AG04450 (cell line): ENCODE results near the gene LINGO1. TPM values are rescaled to one million over a fixed set of nuclear protein-coding genes. Genes with fewer than 3 reads are reported as not detected.

Experiments used
- CTCF ChIA-PET: fragments of 300-600, 350-600 bp; formaldehyde crosslinking; extraction: SDS; loops from one replicate; lab custom pipeline; 2022; ENCODE audit warnings: antibody characterized with exemption, inconsistent platforms; lab: Charles Lee
- POLR2A ChIA-PET: fragments of 350-600 bp; formaldehyde crosslinking; extraction: SDS; loops from one replicate; lab custom pipeline; 2021; ENCODE audit warnings: antibody characterized with exemption, inconsistent platforms; lab: Yijun Ruan, JAX
- DNase-seq: peaks from one replicate; pipeline ENCODE4 v3.0.0-alpha.2; 2011; ENCODE audit warnings: low read depth, low spot score
- H3K27ac ChIP-seq: one replicate; pipeline ENCODE4 v1.5.1; 2012; ENCODE audit warnings: low read depth, low read length, control low read depth
- H3K27me3 ChIP-seq: one replicate; pipeline ENCODE4 v1.6.0; 2012; ENCODE audit warnings: low read length; ENCODE audit not compliant: control insufficient read depth, insufficient read depth
- H3K4me3 ChIP-seq: 2 replicates; pipeline ENCODE4 v1.5.1; 2011; ENCODE audit warnings: mild to moderate bottlenecking, low read depth, low read length, control low read depth
- H3K9me3 ChIP-seq: 2 replicates; pipeline ENCODE4 v1.5.1; 2012; ENCODE audit warnings: low read length; ENCODE audit not compliant: control insufficient read depth, insufficient read depth
- polyA plus RNA-seq: library from polyadenylated mRNA; depleted of rRNA; stranded (reverse); fragments of >200 nt; gene quantifications from 2 replicates; pipeline ENCODE4 v1.2.3, GENCODE V29; 2011
- TF ChIP-seq, protein P1 (sequence below): IDR thresholded peaks from 2 replicates; pipeline ENCODE4 v1.5.1; 2011; ENCODE audit warnings: low read depth, low read length, control low read depth, inconsistent platforms

Gene LINGO1
- polyA plus RNA-seq, 1 experiment: not detected

DNA sequence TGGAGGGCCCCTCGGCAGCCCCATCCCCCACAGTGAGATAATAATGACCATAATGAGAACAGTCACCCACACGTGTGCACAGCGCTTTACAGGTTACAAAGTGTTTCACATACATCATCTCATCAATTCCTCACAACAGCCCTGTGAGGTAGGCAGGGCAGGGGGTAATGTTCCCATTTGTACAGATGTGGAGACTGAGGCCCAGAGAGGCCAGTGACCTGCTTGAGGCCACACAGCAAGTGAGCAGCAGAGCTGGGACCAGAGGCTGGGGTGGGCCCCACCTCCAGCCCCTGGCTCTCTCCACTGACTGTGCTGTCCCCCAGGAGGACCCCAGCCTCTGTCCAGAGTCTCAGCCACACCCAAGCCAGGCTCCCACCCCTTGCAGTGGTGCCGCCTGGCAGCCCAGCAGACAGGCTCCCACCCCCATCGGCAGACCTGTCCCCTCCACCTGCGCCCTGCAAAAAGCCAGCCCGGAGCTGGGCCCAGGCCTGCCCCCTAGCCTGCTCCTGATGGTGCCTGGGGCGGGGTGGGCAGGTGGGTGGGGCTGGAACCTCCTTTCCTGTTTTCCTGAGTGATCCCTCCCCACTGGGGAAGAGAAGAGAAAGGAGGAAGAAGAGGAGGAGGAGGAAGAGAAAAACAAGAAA is 19.6 kb downstream of the LINGO1 start:
- DNase-seq: no peak
- ChIA-PET CTCF (interaction anchor here (2.4 kb wide), 1 partner anchor 20 kb away, joined by 6 read pairs; no protein-coding TSS in a partner anchor), POLR2A (no interaction called here)
- peaks cover 14% of the 10 kb centered on the region for H3K27me3 ChIP-seq
- H3K9me3 ChIP-seq: no peaks in the 10 kb centered on the region; the same call in 1 of the 2 replicates
- TF ChIP-seq, protein P1, sequence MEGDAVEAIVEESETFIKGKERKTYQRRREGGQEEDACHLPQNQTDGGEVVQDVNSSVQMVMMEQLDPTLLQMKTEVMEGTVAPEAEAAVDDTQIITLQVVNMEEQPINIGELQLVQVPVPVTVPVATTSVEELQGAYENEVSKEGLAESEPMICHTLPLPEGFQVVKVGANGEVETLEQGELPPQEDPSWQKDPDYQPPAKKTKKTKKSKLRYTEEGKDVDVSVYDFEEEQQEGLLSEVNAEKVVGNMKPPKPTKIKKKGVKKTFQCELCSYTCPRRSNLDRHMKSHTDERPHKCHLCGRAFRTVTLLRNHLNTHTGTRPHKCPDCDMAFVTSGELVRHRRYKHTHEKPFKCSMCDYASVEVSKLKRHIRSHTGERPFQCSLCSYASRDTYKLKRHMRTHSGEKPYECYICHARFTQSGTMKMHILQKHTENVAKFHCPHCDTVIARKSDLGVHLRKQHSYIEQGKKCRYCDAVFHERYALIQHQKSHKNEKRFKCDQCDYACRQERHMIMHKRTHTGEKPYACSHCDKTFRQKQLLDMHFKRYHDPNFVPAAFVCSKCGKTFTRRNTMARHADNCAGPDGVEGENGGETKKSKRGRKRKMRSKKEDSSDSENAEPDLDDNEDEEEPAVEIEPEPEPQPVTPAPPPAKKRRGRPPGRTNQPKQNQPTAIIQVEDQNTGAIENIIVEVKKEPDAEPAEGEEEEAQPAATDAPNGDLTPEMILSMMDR: no peak
- H3K27ac ChIP-seq: no peak overlapping the region
- H3K4me3 ChIP-seq: no peak overlapping the region

DNA sequence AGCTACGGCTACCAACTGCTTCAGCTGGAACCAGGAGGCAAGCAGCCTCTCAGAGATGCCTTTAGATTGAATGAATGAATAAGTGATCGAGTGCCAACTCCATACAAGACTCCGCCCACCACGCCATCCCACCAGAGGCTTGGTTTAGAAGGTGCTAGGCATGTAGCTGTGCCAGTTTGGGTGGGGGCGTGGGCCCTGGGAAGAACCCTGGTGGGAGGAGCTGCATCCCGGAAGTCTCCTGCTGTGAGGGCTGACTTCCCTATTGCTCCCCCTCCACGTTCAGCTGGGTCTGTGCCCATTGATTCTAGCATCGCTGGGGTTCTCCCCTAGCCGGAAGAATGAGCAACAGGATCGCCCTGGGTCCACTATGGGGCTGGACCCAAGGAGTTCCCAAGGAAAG is 20.9 kb downstream of the LINGO1 start:
- Histone ChIP-seq H3K4me3 (no peak overlapping the region), H3K27me3 (peaks cover 10% of the 10 kb centered on the region), H3K9me3 (no peaks in the 10 kb centered on the region; the same call in 1 of the 2 replicates), H3K27ac (no peak overlapping the region)
- TF ChIP-seq, protein P1: no peak
- DNase-seq: no peak
- ChIA-PET POLR2A (no interaction called here), CTCF (interaction anchor here (2.4 kb wide), 1 partner anchor 22 kb away, joined by 6 read pairs; no protein-coding TSS in a partner anchor)

DNA sequence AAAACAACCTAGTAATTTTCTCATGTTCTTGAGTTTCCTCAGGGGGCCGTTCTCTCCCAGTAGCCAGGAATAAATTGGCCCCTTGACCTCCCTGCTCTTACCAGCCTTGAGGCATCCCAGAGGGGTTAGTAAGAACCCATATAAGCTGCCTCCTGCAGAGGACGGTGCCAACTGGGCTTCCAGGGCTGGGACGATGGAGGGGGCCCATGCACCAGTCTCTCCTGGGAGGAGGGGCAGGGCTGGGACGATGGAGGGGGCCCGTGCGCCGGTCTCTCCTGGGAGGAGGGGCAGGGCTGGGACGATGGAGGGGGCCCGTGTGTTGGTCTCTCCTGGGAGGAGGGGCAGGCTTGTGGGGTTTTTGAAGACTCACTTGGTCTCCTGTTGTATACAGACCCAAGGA is 22.0 kb downstream of the LINGO1 start:
- CTCF ChIA-PET: no interaction called here

DNA sequence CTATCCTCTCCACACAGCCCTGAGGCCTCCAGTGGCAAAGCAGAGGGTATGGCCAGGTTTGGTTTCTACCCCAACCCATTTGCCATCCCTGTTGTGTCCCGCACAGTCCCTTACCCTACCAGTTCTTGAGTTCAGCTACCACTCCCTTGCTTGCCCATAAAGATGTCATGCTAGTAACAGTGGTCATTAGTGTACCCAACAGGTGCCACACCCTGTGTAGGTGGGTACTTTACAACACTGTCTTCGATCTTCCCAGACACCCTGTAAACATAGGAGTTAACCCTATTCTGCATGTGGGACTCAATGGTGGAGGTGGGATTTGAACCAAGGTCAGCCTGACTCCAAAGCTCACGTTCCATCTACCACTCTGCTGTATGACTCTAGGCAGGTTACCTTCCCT is 23.2 kb downstream of the LINGO1 start:
- CTCF ChIA-PET: interaction anchor here (0.6 kb wide), 1 partner anchor 16 kb away, joined by 3 read pairs; no protein-coding TSS in a partner anchor
- POLR2A ChIA-PET: no interaction called here

More for the DNA sequence above, 22.0 kb downstream of the LINGO1 start:
- TF ChIP-seq, protein P1: no peak
- DNase-seq: no peak
- POLR2A ChIA-PET: no interaction called here
- Histone ChIP-seq H3K4me3 (no peak overlapping the region), H3K9me3 (no peaks in the 10 kb centered on the region; the same call in 1 of the 2 replicates), H3K27me3 (peaks cover 10% of the 10 kb centered on the region), H3K27ac (no peak overlapping the region)

More for the DNA sequence above, 23.2 kb downstream of the LINGO1 start:
- TF ChIP-seq, protein P1: no peak
- H3K9me3 ChIP-seq: no peaks in the 10 kb centered on the region; the same call in 1 of the 2 replicates
- H3K27ac ChIP-seq: no peak overlapping the region
- no peak overlapping the region for H3K4me3 ChIP-seq
- peaks cover 12% of the 10 kb centered on the region for H3K27me3 ChIP-seq
- no peak for DNase-seq
